GM12874 (cell line): ENCODE results near the gene FAM180A.

Source experiments
- TF ChIP-seq, protein P1 (sequence below): IDR thresholded peaks from 2 replicates; pipeline ENCODE4 v1.5.1; 2011; ENCODE audit warnings: low read depth, mild to moderate bottlenecking, control low read depth, low read length, moderate library complexity; ENCODE audit not compliant: insufficient read depth

The FAM180A gene

DNA sequence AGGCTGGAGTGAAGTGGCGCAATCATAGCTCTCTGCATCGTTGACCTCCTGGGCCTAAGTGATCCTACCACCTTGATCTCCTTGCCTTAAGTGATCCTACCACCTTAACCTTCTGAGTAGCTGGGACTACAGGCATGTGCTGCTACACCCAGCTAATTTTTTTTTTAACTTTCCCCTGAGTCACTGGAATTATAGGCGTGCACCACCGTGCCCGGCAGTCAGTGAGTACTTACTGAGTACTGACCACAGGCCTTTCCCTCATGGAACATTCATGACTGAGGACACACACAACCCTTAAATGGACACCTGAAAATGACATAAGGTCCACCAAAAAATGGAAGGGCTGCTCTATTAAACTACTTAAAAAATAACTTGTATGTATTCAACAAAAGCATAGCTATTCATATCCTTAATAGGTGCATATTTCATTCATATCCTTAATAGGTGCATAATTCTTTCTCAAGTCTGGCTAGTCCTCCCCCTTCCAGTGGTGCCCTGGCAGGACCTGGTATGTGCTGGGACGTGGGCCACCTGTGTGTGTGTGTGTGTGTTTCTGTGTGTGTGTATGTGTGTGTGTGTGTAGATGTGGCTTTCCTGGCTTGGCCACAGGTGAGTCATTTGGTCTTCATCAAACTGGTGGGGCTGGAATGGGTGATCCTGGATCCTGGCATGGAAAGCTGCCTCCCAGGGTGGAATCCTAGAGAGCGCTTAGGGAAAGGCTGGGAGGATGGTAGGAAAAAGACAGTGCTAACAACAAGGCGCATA, 3.5 kb downstream of the FAM180A start:
- TF ChIP-seq, protein P1, sequence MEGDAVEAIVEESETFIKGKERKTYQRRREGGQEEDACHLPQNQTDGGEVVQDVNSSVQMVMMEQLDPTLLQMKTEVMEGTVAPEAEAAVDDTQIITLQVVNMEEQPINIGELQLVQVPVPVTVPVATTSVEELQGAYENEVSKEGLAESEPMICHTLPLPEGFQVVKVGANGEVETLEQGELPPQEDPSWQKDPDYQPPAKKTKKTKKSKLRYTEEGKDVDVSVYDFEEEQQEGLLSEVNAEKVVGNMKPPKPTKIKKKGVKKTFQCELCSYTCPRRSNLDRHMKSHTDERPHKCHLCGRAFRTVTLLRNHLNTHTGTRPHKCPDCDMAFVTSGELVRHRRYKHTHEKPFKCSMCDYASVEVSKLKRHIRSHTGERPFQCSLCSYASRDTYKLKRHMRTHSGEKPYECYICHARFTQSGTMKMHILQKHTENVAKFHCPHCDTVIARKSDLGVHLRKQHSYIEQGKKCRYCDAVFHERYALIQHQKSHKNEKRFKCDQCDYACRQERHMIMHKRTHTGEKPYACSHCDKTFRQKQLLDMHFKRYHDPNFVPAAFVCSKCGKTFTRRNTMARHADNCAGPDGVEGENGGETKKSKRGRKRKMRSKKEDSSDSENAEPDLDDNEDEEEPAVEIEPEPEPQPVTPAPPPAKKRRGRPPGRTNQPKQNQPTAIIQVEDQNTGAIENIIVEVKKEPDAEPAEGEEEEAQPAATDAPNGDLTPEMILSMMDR: no peak

- TF ChIP-seq, protein P1: no peak
Observed at GRCh38 chr7:135743907-135744731, 4.5 kb downstream of the FAM180A start.

- TF ChIP-seq, protein P1: no peak
Observed at GRCh38 chr7:135742371-135742770, 6.2 kb downstream of the FAM180A start.

GRCh38 chr7:135741905-135742304, 6.7 kb downstream of the FAM180A start:
- TF ChIP-seq, protein P1: no peak

GRCh38 chr7:135740889-135741288, 7.7 kb downstream of the FAM180A start:
- TF ChIP-seq, protein P1: no peak

DNA sequence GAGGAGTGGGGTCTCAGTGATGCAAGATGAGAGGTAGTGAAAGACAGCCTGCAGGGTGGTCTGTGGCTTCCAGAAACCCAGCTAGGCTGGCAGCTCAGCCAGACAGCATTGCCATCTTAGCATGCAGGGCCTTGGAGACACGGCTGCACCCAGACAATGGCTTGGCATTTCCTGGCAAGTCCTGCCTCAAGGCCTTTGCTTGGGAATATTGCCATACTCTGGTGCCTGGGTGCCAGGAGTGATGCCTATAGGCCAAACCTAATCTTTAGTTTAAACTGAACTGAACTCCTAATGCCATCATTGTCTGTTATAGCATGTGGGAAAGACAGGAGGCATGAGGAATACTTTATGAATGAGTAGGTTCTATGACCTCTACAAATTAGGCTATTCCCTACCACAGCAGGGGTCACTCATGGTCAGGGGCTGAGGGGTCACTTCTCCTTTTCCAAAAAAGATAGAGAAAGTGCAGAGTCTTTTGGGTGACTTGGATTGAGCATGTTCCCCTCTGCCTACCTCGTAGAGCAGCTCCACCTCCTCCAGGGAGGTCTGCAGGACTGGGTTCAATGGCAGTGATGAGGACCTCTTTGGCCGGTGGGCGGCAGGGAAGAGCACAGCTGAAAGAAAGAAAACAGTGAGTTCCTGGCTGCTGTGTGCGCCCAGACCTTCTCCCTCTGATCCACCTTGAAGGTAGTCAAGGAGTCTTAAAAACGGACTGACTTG, 11.9 kb downstream of the FAM180A start:
- TF ChIP-seq, protein P1: no peak

DNA sequence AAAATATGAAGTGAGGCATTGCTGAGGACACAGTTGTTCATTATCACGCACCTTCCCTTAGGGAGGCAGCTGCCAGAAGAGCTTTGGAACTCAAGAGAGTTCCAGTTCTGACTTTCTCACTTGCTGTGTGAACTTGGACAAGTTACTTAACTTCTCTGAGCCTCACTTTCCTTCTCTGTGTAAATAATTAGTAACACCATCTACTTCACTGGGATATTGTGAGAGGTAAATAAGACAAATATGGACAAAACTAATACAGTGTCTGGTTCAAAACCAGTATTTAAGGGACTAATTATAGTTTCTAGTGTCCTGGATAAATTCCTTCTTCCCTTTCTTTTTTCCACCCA, 14.3 kb downstream of the FAM180A start:
- TF ChIP-seq, protein P1: no peak
